NCI-H2227 (cell line): ENCODE measurements around the gene PCDH9.
A peak's percentile ranks its signal among the peaks of the same experiment; 100 is the strongest.
"Not testable (repeated sequence)": the region's sequence is repeated elsewhere in the genome, so short reads cannot be mapped to it uniquely, and the experiment has no call there.

Source experiments
- DNase-seq: peaks from one replicate; lab custom pipeline; 2025; ENCODE audit not compliant: unreplicated experiment; lab: John Stamatoyannopoulos, UW

Gene PCDH9

DNA sequence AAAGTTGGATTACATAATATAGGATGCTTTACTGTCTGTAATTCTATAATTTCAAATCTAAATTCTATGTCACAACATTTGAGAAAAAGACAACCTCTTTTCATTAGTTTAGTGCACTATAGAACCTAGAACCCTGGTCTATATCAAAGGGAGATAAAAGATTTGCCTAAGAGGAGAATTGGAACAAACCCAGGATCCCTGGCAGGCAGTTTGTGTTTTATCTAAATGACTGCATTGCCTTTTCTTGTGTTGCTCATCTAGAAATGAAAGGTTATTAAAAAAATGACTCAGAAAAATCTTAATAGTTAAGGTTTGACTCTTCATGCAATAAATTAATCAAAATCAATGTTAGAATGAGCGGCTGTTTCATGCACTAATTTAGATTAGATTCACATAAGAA lies 96.7 kb downstream of the PCDH9 start:
- no peak for DNase-seq

DNA sequence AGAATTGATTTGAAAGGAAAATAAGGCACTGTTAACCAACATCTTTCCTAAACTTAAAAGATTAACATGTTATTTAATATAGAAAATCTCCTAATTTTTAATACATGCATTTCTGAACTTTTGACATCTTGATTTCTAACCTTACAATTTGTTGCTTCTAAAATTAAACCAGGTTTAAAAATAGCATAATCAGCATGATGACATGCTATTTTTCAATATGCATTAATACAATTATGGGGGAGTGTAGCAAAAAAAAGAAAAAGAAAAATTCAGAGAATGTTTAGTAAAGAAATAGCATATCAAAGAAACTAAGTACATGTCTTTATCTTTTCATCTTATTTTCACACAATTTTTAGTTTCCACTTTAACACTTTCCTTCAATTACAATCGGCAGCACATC lies 98.7 kb downstream of the PCDH9 start:
- no peak for DNase-seq

DNA sequence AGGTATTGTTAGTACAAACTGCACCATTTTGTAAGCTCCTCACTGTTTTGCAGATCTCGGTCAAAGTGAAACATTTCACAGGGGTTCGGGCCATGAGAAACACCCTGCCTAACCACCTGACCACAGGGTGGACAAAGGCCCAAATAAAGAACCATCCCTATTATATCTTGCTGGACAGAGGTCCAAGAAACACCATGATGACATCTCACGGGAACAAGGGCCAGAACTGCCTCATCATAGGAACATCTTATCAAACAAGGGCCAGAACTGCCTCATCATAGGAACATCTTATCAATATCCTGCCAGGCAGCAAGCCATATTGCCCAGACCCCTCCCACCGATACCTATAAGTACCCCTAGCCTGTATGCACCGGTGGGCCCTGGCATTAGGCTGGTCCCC lies 99.7 kb downstream of the PCDH9 start:
- DNase-seq = no peak

DNA sequence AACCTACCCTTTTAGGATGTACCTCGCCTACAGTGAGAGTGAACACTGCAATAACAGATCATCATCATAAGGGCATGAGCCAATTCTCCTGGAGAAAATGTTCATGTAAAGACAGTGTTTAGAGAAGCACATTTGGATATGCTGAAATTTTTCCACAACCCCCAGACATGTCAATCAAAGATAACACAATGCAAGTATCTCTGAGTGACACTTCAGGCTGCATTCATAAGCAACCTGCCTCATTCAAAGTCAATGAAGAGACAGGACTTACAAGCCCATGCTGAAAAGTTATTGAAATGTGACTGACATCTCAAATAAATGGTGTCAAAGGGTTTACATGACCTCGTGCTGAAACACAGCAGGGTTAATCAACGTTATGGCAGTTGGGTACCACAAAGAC lies 102.0 kb downstream of the PCDH9 start:
- DNase-seq = no peak

- no peak for DNase-seq
These were observed 104.5 kb downstream of the PCDH9 start for GRCh38 chr13:67125681-67126080.

GRCh38 chr13:67123165-67123564 lies 107.0 kb downstream of the PCDH9 start:
- DNase-seq = no peak

DNA sequence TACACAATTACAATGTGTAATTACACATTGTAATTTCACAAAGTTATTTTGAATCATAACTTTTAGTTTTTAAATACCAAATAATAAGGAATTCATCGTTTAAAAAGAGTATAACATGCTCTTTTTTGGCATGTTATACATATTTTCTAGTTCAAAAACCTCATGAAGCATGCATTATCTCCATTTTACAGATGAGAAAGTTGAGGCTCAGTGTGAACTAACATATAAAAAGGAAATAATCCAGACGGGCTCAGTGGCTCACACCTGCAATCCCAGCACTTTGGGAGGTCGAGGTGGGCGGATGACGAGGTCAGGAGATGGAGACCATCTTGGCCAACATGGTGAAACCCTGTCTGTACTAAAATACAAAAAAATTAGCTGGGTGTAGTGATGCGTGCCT lies 107.9 kb downstream of the PCDH9 start:
- DNase-seq = no peak

DNA sequence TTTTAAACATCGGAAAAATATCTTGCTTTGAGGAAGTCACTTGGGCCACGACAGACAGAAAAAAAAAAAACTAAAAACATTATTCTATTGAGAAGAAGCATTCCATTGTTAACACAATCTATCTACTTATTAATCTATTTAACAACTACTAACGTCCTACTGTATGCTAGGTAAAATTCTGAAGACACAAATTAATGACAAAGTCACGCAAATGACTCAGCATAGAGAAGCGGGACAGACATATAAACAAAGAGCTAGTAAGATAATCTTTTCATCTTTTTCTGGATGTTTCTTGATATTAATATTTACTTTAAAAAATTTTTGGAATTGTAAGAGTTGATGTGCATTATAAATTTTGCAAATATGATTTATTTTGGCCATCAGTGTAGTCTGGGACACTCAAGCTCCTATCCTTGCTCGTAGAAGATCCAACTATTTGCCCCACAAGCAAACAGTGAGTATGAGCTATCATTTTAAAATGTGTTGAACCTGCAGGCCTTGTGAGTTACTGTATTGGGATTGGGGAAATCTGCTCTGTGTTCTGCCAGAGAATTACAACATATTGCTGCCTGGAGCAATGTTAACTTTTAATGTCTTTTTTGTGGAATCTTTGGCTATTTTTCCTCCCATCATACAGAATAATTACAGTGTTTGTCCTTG lies 109.1 kb downstream of the PCDH9 start:
- DNase-seq = no peak

GRCh38 chr13:67119481-67119894 lies 110.6 kb downstream of the PCDH9 start:
- DNase-seq = no peak

- no peak for DNase-seq
These were observed 111.9 kb downstream of the PCDH9 start for GRCh38 chr13:67118277-67118676.

DNA sequence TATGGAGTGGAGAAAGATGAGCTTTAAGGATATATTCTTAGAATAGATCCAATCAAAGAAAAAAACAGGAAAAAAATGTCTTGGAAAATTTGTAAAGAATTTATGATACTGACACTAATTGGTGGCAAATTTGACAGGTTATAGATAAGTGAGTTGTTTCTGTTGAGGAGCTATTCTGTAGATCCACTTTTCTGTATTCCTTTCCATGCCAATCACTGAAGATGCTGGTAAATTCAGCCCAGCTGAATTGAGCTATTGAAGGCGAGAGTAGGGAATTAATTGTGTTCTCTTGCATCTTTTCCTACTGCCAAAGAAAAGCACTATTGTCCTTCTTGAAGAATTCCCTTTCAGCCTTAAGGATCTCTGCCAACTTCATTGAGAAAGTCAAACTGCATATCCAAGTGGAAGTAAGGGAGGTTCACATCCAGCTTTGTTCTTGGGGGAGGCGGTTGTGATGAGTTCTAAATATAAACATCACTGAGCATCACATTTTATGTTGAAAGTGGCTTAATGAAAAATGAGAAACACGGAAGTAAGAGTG lies 113.1 kb downstream of the PCDH9 start:
- DNase-seq = no peak

DNA sequence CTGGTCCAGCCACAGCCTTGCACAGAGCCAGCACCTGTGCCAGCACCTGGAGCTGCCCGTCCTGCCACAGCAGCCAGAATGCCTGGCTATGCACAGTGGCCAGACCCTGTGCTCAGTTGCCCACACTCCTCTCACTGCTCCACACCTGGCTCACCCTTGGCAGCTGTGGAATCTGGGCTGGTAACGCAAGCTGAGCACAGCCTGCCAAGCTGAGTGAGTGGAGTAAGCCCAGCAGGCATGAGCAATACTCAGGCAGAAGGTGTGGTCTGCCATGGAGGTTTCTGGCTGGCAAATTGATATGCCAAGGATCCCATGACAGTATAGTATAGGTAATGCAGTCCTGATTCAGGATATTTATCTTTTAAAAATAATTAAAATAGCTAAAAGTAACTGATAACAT lies 122.2 kb downstream of the PCDH9 start:
- no peak for DNase-seq

DNA sequence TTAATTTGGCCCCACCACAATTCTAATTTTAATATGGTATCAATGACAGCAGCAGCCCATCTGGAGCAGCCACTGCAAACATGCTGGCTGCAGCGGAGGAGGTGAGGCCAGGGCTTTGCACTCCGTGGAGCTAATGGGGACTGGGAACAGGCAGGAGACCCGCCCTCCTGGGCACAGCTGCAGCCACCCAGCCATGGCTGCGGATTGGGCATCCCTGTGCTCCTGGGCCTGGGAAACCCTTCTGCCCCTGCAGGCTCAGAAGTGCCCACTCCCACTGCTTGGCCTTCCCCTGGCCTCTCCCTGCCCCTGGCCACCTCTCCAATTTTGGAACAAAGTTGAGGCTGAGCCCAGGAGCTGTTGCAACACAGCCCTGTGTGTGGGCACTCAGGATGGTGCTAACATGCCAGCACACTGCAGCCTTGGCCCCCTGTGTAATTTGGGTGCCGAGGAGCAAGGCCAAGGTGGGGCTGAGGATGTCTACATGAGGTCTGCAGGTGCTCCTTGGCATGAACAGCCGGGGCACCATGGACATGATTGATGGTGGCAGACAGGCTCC lies 123.6 kb downstream of the PCDH9 start:
- DNase-seq = no peak

- peak; percentile 13 for DNase-seq
These were observed 128.2 kb downstream of the PCDH9 start for GRCh38 chr13:67101730-67102467.

- no peak for DNase-seq
These were observed 129.4 kb downstream of the PCDH9 start for GRCh38 chr13:67100730-67101129.

DNA sequence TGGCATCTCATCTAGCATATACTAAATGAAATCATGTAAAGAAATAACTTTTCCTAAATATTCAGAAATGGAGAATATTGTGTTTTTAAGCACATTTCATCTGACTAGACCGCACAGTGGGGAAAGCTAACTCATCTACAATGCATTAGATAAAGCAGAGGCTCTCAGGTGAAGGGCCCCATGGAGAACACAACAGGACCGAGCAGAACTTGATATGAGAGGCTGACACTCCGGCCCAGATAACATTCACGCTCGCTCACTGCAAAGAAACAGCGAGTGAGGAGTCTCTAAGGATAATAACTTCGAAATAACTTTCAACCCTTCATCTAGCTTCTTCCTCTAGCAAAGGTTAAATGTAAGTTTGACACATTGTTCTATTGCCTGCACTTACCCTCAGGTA lies 130.6 kb downstream of the PCDH9 start:
- DNase-seq = no peak

DNA sequence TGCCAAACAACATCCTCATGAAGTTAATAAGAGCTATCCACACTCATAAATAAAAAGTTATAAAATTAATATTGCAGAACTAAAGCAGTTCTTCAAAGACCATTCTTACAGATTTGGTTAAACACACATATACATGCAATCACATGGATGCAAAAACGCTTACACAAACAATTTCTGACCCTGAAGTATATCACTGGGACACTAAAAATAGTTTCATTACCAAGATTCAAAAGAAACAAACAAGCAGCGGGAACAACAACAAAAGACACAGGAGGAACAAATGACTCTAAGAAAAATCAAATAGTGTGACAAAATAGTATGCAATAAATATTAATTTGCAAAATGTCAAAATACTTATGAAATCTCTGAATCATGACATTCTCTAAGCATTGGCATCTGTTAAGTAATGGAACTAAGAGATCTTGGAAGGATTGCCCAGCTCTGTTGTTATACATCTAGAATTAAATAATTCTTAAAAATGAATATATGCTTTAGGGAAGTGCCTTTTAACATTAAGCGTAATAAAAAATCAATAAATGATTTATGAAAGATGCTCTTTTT lies 132.2 kb downstream of the PCDH9 start:
- no peak for DNase-seq

GRCh38 chr13:67096893-67097292 lies 133.2 kb downstream of the PCDH9 start:
- not testable (repeated sequence) for DNase-seq

DNA sequence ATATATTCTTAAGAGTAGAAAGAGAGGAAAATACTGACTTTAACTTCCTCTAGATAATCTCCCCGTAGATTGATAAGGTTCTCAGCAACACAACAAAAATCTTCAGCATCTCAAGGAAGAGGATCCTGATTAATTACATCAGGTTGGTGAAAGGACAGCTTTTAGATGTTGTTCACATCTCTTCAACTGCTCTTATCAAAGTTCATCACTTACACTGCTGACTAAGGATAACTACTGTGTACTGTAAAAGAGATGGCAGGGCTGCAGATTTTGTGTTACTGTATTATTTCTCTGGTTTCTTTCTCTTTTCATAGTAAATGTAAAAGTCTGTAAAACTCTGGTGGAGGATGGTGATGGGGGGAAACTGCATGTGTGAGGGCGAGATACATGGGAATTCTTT lies 133.7 kb downstream of the PCDH9 start:
- no peak for DNase-seq

- DNase-seq = no peak
These were observed 134.5 kb downstream of the PCDH9 start for GRCh38 chr13:67095621-67096020.

DNA sequence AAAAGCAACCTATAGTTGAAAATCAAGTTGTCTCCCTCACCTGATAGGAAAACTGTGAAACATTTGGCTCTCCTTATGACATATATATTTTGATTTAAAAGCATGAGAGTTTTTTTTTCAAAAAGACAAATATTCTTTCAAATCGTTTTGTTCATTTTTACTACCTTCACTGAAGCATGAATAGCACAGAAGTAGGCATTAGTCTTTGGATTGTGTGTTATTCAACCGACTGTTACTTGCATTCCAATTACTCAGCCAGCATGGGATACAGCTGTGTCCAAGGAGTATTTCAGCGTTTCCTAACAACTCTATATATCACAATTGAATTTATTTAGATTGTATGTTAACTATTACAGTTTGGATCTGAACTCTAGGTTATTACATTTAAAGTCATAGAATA lies 135.2 kb downstream of the PCDH9 start:
- no peak for DNase-seq

DNA sequence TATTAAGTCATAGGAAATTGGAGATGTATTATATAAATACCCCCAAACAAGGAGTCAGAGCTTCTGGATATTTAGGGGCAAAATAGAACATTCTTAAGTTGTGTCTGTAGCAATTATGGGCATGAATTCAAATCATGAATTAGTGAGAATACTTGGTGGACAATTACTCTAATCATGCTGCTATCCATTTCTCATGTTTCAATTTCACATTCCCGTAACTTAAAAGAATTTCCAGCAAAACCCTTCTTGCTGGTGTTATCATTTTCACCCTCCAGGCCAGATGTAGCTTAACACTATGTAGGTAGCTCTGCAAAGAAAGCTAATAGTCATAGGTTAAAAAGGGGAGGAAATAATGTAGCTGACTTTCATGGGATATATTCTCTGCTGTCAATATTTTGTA lies 136.1 kb downstream of the PCDH9 start:
- no peak for DNase-seq
